Kidney tubule cell (primary cell): Measurements from ENCODE around the gene CABLES1.

ENCODE experiments used
- DNase-seq: peaks from one replicate; pipeline ENCODE4 v3.0.0-alpha.2; 2018; ENCODE audit warnings: low spot score

Gene CABLES1

GRCh38 chr18:23113576-23113975, 21.7 kb upstream of the CABLES1 start:
- DNase-seq, result no peak

- peak; percentile 80 for DNase-seq
Observed at GRCh38 chr18:23114171-23114881, 21.0 kb upstream of the CABLES1 start.

- DNase-seq, result peak; percentile 91
Observed at GRCh38 chr18:23114911-23115310, 20.4 kb upstream of the CABLES1 start.

- peak; percentile 99 for DNase-seq
Observed at GRCh38 chr18:23115683-23116096, 19.6 kb upstream of the CABLES1 start.

- DNase-seq, result no peak
Observed at GRCh38 chr18:23121133-23121532, 14.2 kb upstream of the CABLES1 start.

GRCh38 chr18:23122334-23123229, 12.7 kb upstream of the CABLES1 start:
- no peak for DNase-seq

- no peak for DNase-seq
Observed at GRCh38 chr18:23126376-23127056, 8.8 kb upstream of the CABLES1 start.

GRCh38 chr18:23127090-23127489, 8.2 kb upstream of the CABLES1 start:
- DNase-seq, result no peak

GRCh38 chr18:23129355-23130002, 5.8 kb upstream of the CABLES1 start:
- DNase-seq, result no peak

GRCh38 chr18:23131693-23132319, 3.5 kb upstream of the CABLES1 start:
- peak; percentile 81 for DNase-seq

GRCh38 chr18:23133860-23134779, 1.2 kb upstream of the CABLES1 start:
- peak; percentile 68 for DNase-seq

GRCh38 chr18:23135550-23136325, 453 bp downstream of the CABLES1 start:
- peak; percentile 66 for DNase-seq

- peak; percentile 54 for DNase-seq
Observed at GRCh38 chr18:23136326-23137096, 1.2 kb downstream of the CABLES1 start.

- DNase-seq, result peak; percentile 36
Observed at GRCh38 chr18:23137097-23137635, 1.9 kb downstream of the CABLES1 start.

GRCh38 chr18:23137788-23138216, 2.5 kb downstream of the CABLES1 start:
- peak; percentile 18 for DNase-seq

GRCh38 chr18:23138471-23138870, 3.2 kb downstream of the CABLES1 start:
- DNase-seq, result no peak

- peak; percentile 53 for DNase-seq
Observed at GRCh38 chr18:23141104-23141999, 6.1 kb downstream of the CABLES1 start.
